ENCODE data around the gene CHAMP1.

- TF ChIP-seq CTCF (IDR thresholded peaks at IDR 0.05) (no peak), EZH2 (IDR thresholded peaks at IDR 0.05) (no peak)
Observed at GRCh38 chr13:114282041-114282670, 32.1 kb upstream of the CHAMP1 start.
